GM13977 (cell line): ENCODE data around the gene COX8A.

Source experiments
- DNase-seq: peaks from one replicate; pipeline ENCODE4 v3.0.0; 2012; ENCODE audit warnings: low spot score
- CTCF ChIP-seq: IDR thresholded peaks from 2 replicates; pipeline ENCODE4 v1.5.1; 2012; ENCODE audit warnings: mild to moderate bottlenecking, control low read depth; ENCODE audit not compliant: insufficient read depth; ENCODE audit errors: extremely low read depth, missing control alignments
- in situ Hi-C: fragments of 300-500 bp; cut with MboI; formaldehyde crosslinking; loops from one replicate; pipeline ENCODE4 v1.12.0; 2022; ENCODE audit warnings: low sequenced_read_pairs, low pct_unique_long_range_greater_than_20kb, mixed read lengths, inconsistent platforms; ENCODE audit not compliant: unreplicated experiment

COX8A gene

GRCh38 chr11:63974259-63975143, at the start of gene COX8A:
COX8A (plus strand) TSS chr11:63974620; CDS start chr11:63974681, 61 bp downstream.
- DNase-seq = peak; percentile 99
- TF ChIP-seq CTCF = peak; percentile 26
- in situ Hi-C loops = loop anchor here (25.0 kb wide), 1 partner anchor 188 kb away; the partner anchor contains the start of gene MACROD1

GRCh38 chr11:63929616-63930015, 44.8 kb upstream of the COX8A start:
- TF ChIP-seq CTCF = no peak
- in situ Hi-C loops = no loop called here
- no peak for DNase-seq

GRCh38 chr11:63931045-63931444, 43.4 kb upstream of the COX8A start:
- in situ Hi-C loops = no loop called here
- no peak for DNase-seq
- TF ChIP-seq CTCF = no peak

GRCh38 chr11:63931876-63932275, 42.5 kb upstream of the COX8A start:
- in situ Hi-C loops = no loop called here
- no peak for TF ChIP-seq CTCF
- no peak for DNase-seq

GRCh38 chr11:63933459-63933858, 41.0 kb upstream of the COX8A start:
- DNase-seq = no peak
- no peak for TF ChIP-seq CTCF
- in situ Hi-C loops = no loop called here

GRCh38 chr11:63937713-63938478, 36.5 kb upstream of the COX8A start:
- no peak for TF ChIP-seq CTCF
- peak; percentile 43 for DNase-seq
- in situ Hi-C loops = no loop called here
